Sigmoid colon (tissue), 4 donors: ENCODE results near the gene SH3PXD2B.

Experiments used
- EP300 ChIP-seq, 4 donors: sonication (generic); formaldehyde crosslinking; IDR thresholded peaks; one replicate each; pipeline ENCODE4 v1.6.1; 2017; ENCODE audit warnings: antibody characterized with exemption in 4 of 4
- POLR2A ChIP-seq, 2 donors: fragments of 450-650 bp; IDR thresholded peaks; one replicate each; pipeline ENCODE4 v1.6.1; 2016; ENCODE audit warnings: antibody characterized with exemption in 2 of 2, mild to moderate bottlenecking in 2 of 2, moderate library complexity in 2 of 2
- POLR2AphosphoS5 ChIP-seq, 4 donors: sonication (generic); formaldehyde crosslinking; IDR thresholded peaks; one replicate each; pipeline ENCODE4 v1.6.1; 2017; ENCODE audit warnings: antibody characterized with exemption in 4 of 4
- TF ChIP-seq, protein P1 (sequence below), 4 experiments: fragments of 450-650 bp in 3 of 4; fragments of 200-600 bp in 1 of 4; IDR thresholded peaks; one replicate each; pipeline ENCODE4 v1.5.1; 2016 to 2019; ENCODE audit warnings: antibody characterized with exemption in 4 of 4, mild to moderate bottlenecking in 3 of 4, moderate library complexity in 2 of 4

DNA sequence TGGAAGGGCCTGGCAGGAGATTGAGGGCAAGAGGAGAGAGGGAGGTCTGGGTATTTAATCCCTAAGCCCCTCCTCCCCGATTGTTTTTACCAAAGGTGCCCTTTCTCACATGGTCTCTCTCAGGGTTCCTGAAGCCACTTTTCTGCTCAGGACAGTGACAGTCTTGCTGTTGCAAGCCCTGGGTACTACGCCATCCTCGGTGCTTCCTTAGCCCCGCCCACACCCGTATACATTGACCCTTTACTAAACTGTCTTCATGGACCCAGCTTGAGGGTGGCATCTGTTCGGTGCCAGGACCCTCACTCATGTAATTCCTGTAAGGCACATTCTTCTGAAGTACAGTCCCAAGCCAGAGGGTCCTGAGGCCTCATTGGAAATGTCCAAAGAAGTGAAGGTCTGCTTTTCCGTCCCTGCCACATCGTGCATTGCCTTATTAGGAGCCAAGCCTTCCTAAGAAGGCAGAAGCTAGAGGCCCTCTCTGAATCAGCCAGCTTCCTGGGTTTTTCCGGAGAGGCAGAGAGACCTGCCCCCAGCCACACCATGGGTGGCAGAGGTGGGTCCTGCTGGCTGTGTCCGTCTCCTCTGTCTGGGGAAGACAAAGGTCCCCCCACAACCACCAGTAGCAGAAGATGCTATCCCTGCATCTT lies 1.9 kb upstream of the SH3PXD2B start:
- TF ChIP-seq POLR2AphosphoS5 (IDR thresholded peaks at IDR 0.05) = no peak
- TF ChIP-seq, protein P1, sequence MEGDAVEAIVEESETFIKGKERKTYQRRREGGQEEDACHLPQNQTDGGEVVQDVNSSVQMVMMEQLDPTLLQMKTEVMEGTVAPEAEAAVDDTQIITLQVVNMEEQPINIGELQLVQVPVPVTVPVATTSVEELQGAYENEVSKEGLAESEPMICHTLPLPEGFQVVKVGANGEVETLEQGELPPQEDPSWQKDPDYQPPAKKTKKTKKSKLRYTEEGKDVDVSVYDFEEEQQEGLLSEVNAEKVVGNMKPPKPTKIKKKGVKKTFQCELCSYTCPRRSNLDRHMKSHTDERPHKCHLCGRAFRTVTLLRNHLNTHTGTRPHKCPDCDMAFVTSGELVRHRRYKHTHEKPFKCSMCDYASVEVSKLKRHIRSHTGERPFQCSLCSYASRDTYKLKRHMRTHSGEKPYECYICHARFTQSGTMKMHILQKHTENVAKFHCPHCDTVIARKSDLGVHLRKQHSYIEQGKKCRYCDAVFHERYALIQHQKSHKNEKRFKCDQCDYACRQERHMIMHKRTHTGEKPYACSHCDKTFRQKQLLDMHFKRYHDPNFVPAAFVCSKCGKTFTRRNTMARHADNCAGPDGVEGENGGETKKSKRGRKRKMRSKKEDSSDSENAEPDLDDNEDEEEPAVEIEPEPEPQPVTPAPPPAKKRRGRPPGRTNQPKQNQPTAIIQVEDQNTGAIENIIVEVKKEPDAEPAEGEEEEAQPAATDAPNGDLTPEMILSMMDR (IDR thresholded peaks at IDR 0.05) = no peak
- TF ChIP-seq POLR2A (IDR thresholded peaks at IDR 0.05) = no peak
- no peak for TF ChIP-seq EP300 (IDR thresholded peaks at IDR 0.05)
